Subcutaneous adipose tissue (tissue), 4 donors: ENCODE results near the gene ACTL6A. TPM values are rescaled to one million over a fixed set of nuclear protein-coding genes. Genes with fewer than 3 reads are reported as not detected.

Experiments used
- total RNA-seq, 4 donors: library from RNA; depleted of rRNA; stranded (reverse); fragments of >200 nt; gene quantifications; one replicate each; pipeline ENCODE4 v1.1.0, GENCODE V29; 2016
- TF ChIP-seq, protein P1 (sequence below): fragments of 450-650 bp; IDR thresholded peaks from one replicate; pipeline ENCODE4 v1.5.1; 2016; ENCODE audit warnings: low read depth, mild to moderate bottlenecking, control low read depth, antibody characterized with exemption, moderate library complexity

The ACTL6A gene
- total RNA-seq, 4 donors from 2014 or later: 27.4 to 37.9 (median 32.8) TPM

DNA sequence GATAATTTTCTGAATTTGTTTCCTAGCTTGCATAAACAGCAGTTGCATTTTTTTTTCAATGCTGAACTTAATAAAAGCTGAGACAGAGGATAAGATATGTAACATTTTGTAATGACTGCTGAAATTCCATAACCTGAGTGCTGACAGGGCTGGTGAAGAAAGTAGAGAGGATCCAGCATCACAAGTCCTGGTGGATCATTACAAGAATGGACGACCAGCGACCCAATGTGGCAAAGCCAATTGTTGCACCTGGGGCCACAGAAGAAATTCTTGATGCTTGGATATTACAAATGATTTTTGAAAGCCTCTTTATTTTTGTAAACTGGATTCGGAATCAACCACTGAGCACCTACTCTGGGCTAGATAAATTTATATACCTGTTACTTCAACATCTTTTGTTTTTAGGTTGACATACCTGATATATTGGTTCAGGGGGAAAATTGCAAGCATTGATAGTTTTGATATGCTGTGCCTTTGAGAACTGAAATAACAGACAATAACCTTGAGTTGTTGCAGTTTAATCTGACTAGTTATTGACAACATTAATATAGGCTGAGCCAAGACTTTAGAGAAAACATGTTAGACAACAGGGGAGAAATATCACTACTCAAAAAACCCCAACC is 3.9 kb upstream of the ACTL6A start:
- TF ChIP-seq, protein P1, sequence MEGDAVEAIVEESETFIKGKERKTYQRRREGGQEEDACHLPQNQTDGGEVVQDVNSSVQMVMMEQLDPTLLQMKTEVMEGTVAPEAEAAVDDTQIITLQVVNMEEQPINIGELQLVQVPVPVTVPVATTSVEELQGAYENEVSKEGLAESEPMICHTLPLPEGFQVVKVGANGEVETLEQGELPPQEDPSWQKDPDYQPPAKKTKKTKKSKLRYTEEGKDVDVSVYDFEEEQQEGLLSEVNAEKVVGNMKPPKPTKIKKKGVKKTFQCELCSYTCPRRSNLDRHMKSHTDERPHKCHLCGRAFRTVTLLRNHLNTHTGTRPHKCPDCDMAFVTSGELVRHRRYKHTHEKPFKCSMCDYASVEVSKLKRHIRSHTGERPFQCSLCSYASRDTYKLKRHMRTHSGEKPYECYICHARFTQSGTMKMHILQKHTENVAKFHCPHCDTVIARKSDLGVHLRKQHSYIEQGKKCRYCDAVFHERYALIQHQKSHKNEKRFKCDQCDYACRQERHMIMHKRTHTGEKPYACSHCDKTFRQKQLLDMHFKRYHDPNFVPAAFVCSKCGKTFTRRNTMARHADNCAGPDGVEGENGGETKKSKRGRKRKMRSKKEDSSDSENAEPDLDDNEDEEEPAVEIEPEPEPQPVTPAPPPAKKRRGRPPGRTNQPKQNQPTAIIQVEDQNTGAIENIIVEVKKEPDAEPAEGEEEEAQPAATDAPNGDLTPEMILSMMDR: no peak

- TF ChIP-seq, protein P1: no peak
These were observed 1.9 kb upstream of the ACTL6A start for GRCh38 chr3:179560791-179561190.

GRCh38 chr3:179563271-179563783 is 601 bp downstream of the ACTL6A start:
- TF ChIP-seq, protein P1: no peak

GRCh38 chr3:179565496-179565895 is 2.8 kb downstream of the ACTL6A start:
- TF ChIP-seq, protein P1: no peak

- TF ChIP-seq, protein P1: no peak
These were observed 18.3 kb downstream of the ACTL6A start for GRCh38 chr3:179580992-179581391.

- TF ChIP-seq, protein P1: no peak
These were observed 26.4 kb downstream of the ACTL6A start for GRCh38 chr3:179589143-179589542.

GRCh38 chr3:179590669-179591068 is 27.9 kb downstream of the ACTL6A start:
- TF ChIP-seq, protein P1: no peak
